Endothelial cell (in vitro differentiated cells): Measurements from ENCODE around the gene NT5DC3. TPM values are rescaled to one million over a fixed set of nuclear protein-coding genes. Genes with fewer than 3 reads are reported as not detected.
A peak's percentile ranks its signal among the peaks of the same experiment; 100 is the strongest.

Experiments used
- DNase-seq: peaks from one replicate; pipeline ENCODE4 v3.0.0; 2021; ENCODE audit warnings: low spot score
- H3K27ac Mint-ChIP-seq: one replicate; pipeline ENCODE4 v1.8.0; 2021; ENCODE audit warnings: mixed read lengths, inconsistent platforms; ENCODE audit not compliant: unreplicated experiment
- H3K27me3 Mint-ChIP-seq: one replicate; pipeline ENCODE4 v1.8.0; 2021; ENCODE audit warnings: mild to moderate bottlenecking, moderate library complexity, mixed read lengths, inconsistent platforms; ENCODE audit not compliant: unreplicated experiment
- H3K36me3 Mint-ChIP-seq: one replicate; pipeline ENCODE4 v1.8.0; 2021; ENCODE audit warnings: mild to moderate bottlenecking, low read depth, mixed read lengths, inconsistent platforms; ENCODE audit not compliant: unreplicated experiment
- H3K4me1 Mint-ChIP-seq: one replicate; pipeline ENCODE4 v1.8.0; 2021; ENCODE audit warnings: mild to moderate bottlenecking, mixed read lengths, inconsistent platforms; ENCODE audit not compliant: unreplicated experiment
- H3K4me3 Mint-ChIP-seq: one replicate; pipeline ENCODE4 v1.8.0; 2021; ENCODE audit warnings: mild to moderate bottlenecking, mixed read lengths, inconsistent platforms; ENCODE audit not compliant: unreplicated experiment
- H3K9me3 Mint-ChIP-seq: one replicate; pipeline ENCODE4 v1.8.0; 2021; ENCODE audit warnings: mixed read lengths, inconsistent platforms; ENCODE audit not compliant: unreplicated experiment
- long read RNA-seq: library from polyadenylated mRNA; unstranded; transcript quantifications from one replicate; pipeline ENCODE4 v2.0.0, GENCODE V29; 2020; ENCODE audit not compliant: unreplicated experiment
- total RNA-seq: library from RNA; stranded (reverse); fragmentation: NEBNext Ultra II Directional; extraction: Animal tissue kit (Norgen Biotek cat#: 25700); gene quantifications from one replicate; pipeline ENCODE4 v1.2.1, GENCODE V29; 2021; ENCODE audit not compliant: unreplicated experiment
- TF ChIP-seq, protein P1 (sequence below): fragments of 200-600 bp; sonication (generic); IDR thresholded peaks from one replicate; pipeline ENCODE4 v1.5.0; 2021; ENCODE audit warnings: antibody characterized with exemption; ENCODE audit not compliant: unreplicated experiment

The NT5DC3 gene
- total RNA-seq, result 1.3 TPM
- long read RNA-seq, result 0 reads

GRCh38 chr12:103840876-103841689 is at the start of gene NT5DC3:
Gene NT5DC3 (minus strand): TSS chr12:103841234. CDS start chr12:103841156, 78 bp downstream.
- Mint-ChIP-seq H3K4me3 (peak within 1 kb of the TSS; percentile 96), H3K9me3 (no peaks in the 10 kb centered on the region), H3K4me1 (peaks cover 3% of the 10 kb centered on the region), H3K27me3 (peaks cover 7% of the 10 kb centered on the region), H3K27ac (no peak within 1 kb of the TSS), H3K36me3 (no peaks in the 10 kb centered on the region)
- TF ChIP-seq, protein P1, sequence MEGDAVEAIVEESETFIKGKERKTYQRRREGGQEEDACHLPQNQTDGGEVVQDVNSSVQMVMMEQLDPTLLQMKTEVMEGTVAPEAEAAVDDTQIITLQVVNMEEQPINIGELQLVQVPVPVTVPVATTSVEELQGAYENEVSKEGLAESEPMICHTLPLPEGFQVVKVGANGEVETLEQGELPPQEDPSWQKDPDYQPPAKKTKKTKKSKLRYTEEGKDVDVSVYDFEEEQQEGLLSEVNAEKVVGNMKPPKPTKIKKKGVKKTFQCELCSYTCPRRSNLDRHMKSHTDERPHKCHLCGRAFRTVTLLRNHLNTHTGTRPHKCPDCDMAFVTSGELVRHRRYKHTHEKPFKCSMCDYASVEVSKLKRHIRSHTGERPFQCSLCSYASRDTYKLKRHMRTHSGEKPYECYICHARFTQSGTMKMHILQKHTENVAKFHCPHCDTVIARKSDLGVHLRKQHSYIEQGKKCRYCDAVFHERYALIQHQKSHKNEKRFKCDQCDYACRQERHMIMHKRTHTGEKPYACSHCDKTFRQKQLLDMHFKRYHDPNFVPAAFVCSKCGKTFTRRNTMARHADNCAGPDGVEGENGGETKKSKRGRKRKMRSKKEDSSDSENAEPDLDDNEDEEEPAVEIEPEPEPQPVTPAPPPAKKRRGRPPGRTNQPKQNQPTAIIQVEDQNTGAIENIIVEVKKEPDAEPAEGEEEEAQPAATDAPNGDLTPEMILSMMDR, result no peak
- DNase-seq, result peak; percentile 85

GRCh38 chr12:103887738-103888137 is 46.7 kb upstream of the NT5DC3 start:
- H3K4me1 Mint-ChIP-seq, result peaks cover 4% of the 10 kb centered on the region
- no peak overlapping the region for H3K27ac Mint-ChIP-seq
- TF ChIP-seq, protein P1, result no peak
- DNase-seq, result no peak
- H3K4me3 Mint-ChIP-seq, result no peak overlapping the region
- H3K36me3 Mint-ChIP-seq, result no peaks in the 10 kb centered on the region
- H3K9me3 Mint-ChIP-seq, result no peaks in the 10 kb centered on the region
- H3K27me3 Mint-ChIP-seq, result peaks cover 6% of the 10 kb centered on the region

DNA sequence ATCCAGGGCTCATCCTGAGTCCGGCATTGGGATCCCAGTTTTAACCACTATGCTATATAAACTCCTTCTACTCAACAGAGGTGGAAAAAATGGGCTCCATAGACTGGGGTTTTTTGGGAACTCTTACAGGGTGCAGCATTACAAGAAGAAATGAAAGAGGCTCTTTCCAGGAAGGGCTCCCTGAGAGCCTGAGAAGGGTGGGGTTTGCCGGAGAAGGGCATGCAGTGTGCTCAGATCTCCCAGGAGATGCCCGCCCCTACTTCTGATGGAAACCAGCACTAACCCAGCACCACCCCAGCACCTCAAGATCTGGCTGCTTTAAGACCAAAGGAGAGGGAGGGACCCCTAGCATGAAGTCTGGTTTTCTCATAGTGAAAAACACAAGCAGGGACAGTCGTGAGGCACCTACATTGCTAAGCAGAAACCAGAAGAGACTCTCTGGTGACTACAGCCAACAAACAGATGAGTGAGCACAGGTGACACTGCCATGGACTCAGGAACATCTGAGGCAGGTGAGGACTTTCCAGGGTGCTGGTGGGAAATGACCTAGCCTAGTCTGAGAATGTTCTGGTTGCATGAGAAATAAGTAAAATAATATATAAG is 45.3 kb upstream of the NT5DC3 start:
- H3K27me3 Mint-ChIP-seq, result peaks cover 6% of the 10 kb centered on the region
- DNase-seq, result no peak
- no peak overlapping the region for H3K4me3 Mint-ChIP-seq
- TF ChIP-seq, protein P1, result no peak
- peaks cover 8% of the 10 kb centered on the region for H3K4me1 Mint-ChIP-seq
- H3K27ac Mint-ChIP-seq, result no peak overlapping the region
- no peaks in the 10 kb centered on the region for H3K36me3 Mint-ChIP-seq
- H3K9me3 Mint-ChIP-seq, result no peaks in the 10 kb centered on the region

- TF ChIP-seq, protein P1, result no peak
- DNase-seq, result no peak
- H3K36me3 Mint-ChIP-seq, result no peaks in the 10 kb centered on the region
- H3K27me3 Mint-ChIP-seq, result peaks cover 10% of the 10 kb centered on the region
- no peak overlapping the region for H3K4me3 Mint-ChIP-seq
- no peak overlapping the region for H3K27ac Mint-ChIP-seq
- no peaks in the 10 kb centered on the region for H3K9me3 Mint-ChIP-seq
- H3K4me1 Mint-ChIP-seq, result peaks cover 20% of the 10 kb centered on the region
These were observed 43.3 kb upstream of the NT5DC3 start for GRCh38 chr12:103884316-103884715.

GRCh38 chr12:103883908-103884307 is 42.9 kb upstream of the NT5DC3 start:
- Mint-ChIP-seq H3K27ac (no peak overlapping the region), H3K4me1 (peaks cover 24% of the 10 kb centered on the region), H3K36me3 (no peaks in the 10 kb centered on the region), H3K27me3 (peaks cover 10% of the 10 kb centered on the region), H3K4me3 (no peak overlapping the region), H3K9me3 (no peaks in the 10 kb centered on the region)
- TF ChIP-seq, protein P1, result no peak
- DNase-seq, result no peak
